Astrocyte of the spinal cord (primary cell): ENCODE data around the gene ADAMTSL1.

Experiments
- DNase-seq: peaks from one replicate; pipeline ENCODE4 v3.0.0; 2011; ENCODE audit warnings: low read depth, low spot score
- H3K4me3 ChIP-seq: 2 replicates; pipeline ENCODE4 v1.5.1; 2011; ENCODE audit warnings: low read depth, mild to moderate bottlenecking, low read length, moderate library complexity
- CTCF ChIP-seq: IDR thresholded peaks from 2 replicates; pipeline ENCODE4 v1.5.1; 2012; ENCODE audit warnings: low read depth, mild to moderate bottlenecking, low read length, inconsistent platforms
- in situ Hi-C: cut with HindIII; loops from 2 replicates; pipeline ENCODE4 v1.10.0; 2017; ENCODE audit warnings: low sequenced_read_pairs

ADAMTSL1 gene

DNA sequence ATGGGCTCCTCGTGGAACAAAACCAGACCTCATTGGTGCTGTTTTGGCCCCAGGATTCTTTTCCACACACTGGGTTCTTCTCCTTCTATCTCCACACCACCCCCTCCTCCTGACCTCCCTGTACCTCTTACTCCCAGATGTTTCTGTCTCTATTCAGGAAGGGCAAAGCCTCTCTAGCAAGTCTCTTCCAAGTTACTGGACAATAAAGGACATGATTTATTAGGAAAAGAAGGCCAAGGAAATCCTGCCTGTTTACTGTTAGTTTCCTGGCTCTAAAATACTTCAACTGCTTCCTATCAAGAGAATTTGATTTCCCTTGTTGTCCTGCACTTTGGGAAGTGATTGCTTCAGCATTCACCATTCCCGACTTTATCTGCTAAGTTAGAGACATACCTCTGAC, 297.1 kb downstream of the ADAMTSL1 start:
- in situ Hi-C loops: no loop called here
- no peak for TF ChIP-seq CTCF
- H3K4me3 ChIP-seq: no peak overlapping the region
- no peak for DNase-seq

- H3K4me3 ChIP-seq: no peak overlapping the region
- no peak for TF ChIP-seq CTCF
- no peak for DNase-seq
- in situ Hi-C loops: no loop called here
Observed at GRCh38 chr9:18771763-18772162, 297.8 kb downstream of the ADAMTSL1 start.

DNA sequence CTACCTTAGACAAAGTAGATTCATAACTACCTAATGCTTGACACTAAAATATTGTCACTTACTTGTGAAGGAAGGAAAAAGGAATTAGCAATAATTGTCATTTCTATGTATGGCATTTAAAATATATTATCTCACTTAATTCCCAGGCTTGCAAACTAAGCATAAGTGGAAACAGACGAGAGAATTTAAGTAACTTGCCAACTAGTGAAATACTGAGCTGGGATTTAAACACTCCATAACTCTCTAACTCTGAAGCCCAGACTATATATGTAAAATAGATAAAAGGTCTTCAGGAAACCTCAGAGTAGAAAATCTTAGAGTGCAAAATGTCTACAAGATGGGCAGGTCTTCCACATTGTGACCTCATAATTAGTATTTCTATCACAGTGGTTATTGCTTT, 301.3 kb downstream of the ADAMTSL1 start:
- no peak overlapping the region for H3K4me3 ChIP-seq
- in situ Hi-C loops: no loop called here
- DNase-seq: no peak
- no peak for TF ChIP-seq CTCF

DNA sequence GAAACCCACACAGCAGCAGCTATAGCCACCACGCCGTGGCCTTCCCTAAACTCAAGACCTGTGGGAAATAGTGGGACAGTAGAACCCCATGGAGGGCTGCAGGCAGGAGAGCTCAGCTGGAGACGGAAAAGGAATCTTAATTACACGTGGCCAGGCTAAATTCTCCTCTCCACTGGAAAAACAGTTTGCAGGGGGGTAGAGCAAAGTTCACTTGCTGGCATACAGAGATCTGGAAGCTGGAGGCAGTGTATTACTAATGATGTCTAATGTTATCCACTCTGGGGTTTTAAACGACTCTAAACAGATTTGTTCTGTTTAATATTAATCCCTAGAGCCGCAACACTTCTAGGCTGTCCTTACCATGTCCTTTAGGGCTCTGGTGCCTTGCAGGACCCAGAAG, 302.0 kb downstream of the ADAMTSL1 start:
- in situ Hi-C loops: no loop called here
- no peak for TF ChIP-seq CTCF
- H3K4me3 ChIP-seq: no peak overlapping the region
- no peak for DNase-seq

DNA sequence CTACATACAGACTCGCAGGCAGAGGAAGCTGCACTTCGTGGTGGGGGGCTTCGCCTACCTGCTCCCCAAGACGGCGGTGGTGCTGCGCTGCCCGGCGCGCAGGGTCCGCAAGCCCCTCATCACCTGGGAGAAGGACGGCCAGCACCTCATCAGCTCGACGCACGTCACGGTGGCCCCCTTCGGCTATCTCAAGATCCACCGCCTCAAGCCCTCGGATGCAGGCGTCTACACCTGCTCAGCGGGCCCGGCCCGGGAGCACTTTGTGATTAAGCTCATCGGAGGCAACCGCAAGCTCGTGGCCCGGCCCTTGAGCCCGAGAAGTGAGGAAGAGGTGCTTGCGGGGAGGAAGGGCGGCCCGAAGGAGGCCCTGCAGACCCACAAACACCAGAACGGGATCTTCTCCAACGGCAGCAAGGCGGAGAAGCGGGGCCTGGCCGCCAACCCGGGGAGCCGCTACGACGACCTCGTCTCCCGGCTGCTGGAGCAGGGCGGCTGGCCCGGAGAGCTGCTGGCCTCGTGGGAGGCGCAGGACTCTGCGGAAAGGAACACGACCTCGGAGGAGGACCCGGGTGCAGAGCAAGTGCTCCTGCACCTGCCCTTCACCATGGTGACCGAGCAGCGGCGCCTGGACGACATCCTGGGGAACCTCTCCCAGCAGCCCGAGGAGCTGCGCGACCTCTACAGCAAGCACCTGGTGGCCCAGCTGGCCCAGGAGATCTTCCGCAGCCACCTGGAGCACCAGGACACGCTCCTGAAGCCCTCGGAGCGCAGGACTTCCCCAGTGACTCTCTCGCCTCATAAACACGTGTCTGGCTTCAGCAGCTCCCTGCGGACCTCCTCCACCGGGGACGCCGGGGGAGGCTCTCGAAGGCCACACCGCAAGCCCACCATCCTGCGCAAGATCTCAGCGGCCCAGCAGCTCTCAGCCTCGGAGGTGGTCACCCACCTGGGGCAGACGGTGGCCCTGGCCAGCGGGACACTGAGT, 303.2 kb downstream of the ADAMTSL1 start:
- DNase-seq: no peak
- in situ Hi-C loops: no loop called here
- no peak for TF ChIP-seq CTCF
- no peak overlapping the region for H3K4me3 ChIP-seq

- in situ Hi-C loops: no loop called here
- no peak for DNase-seq
- H3K4me3 ChIP-seq: no peak overlapping the region
- TF ChIP-seq CTCF: no peak
Observed at GRCh38 chr9:18778147-18778546, 304.2 kb downstream of the ADAMTSL1 start.
